Myocyte (in vitro differentiated cells): ENCODE measurements around the gene OR4C12. TPM values are rescaled to one million over a fixed set of nuclear protein-coding genes. Genes with fewer than 3 reads are reported as not detected.
"Not testable (repeated sequence)": the region's sequence is repeated elsewhere in the genome, so short reads cannot be mapped to it uniquely, and the experiment has no call there.

ENCODE experiments used
- DNase-seq: peaks from one replicate; pipeline ENCODE4 v3.0.0-alpha.2; 2012; ENCODE audit warnings: low read depth
- polyA plus RNA-seq: library from polyadenylated mRNA; unstranded; fragments of >200 nt; gene quantifications from one replicate; pipeline ENCODE4 v1.2.1, GENCODE V29; 2012; ENCODE audit warnings: missing spikeins
- total RNA-seq: library from RNA; depleted of rRNA; stranded (reverse); fragments of >200 nt; gene quantifications from 2 replicates; pipeline ENCODE4 v1.2.3, GENCODE V29; 2014

Gene OR4C12
- total RNA-seq, result not detected in 2 replicates
- polyA plus RNA-seq, result not detected

DNA sequence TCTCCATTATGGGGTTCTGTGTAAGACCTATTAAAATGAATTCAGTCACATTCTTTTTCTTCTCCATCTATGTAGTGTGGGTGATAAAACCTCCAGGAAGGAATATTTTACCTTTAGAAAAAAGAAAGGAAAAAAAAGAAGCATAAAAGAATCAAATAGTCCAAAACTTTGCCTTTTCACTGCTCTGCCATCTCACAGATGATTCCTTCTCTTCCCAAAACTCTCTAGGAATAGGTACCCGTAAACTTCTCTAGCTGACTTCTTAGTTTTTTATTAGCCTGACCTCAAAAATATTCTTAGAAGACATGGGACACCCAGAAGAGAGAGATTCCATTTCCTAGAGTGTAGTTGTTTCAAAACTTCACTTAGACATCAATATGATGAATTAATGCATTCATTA lies at the start of gene OR4C12:
TSS of gene OR4C12 (minus strand) at position 101 of the 400 bp plus-strand sequence. CDS start at position 67, 34 bp downstream.
- not testable (repeated sequence) for DNase-seq

DNA sequence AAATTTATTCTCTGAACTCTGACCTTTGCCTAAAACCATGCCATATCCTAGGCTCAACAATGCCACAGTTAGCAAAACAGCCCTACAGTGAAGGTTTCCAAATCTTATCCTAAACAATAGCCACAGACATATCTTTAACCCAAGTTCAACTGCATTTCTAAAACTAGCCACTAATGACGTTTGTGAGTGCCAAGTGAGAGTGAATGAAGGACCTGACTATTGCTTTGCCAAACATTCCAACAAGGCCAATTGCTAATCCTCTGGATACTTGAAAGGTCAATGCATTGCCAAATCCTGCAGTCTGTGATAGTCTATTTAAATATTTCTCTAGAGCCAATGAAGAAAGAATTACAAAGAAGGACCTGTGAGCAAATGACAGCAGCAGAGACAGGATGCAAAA lies 47.9 kb upstream of the OR4C12 start:
- no peak for DNase-seq

GRCh38 chr11:49995565-49995964 lies 13.2 kb upstream of the OR4C12 start:
- peak; percentile 37 for DNase-seq

- not testable (repeated sequence) for DNase-seq
Measured at GRCh38 chr11:49973439-49973838, 8.9 kb downstream of the OR4C12 start.

DNA sequence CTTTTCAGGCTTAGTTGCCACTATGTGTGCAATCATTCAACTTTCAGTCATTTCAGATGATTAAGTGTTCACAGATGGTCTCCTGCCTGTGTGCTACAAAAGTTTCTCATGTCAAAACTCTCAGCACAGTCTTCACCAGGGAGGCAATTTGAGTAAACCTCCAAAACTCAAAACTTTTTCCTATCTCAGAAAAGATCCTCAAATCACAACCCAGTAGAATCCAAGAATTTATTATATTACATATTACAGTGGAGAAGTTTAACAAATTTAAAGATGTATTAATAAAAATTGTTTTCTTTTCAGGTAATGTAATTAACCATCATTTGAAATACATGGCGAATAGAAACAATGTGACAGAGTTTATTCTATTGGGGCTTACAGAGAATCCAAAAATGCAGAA lies 30.2 kb downstream of the OR4C12 start, which contains the start of gene OR4C13:
TSS of gene OR4C13 (plus strand) at position 301 of the 400 bp plus-strand sequence. CDS start at position 333, 32 bp downstream.
- DNase-seq, result no peak

- DNase-seq, result not testable (repeated sequence)
Measured at GRCh38 chr11:49948701-49949100, 33.6 kb downstream of the OR4C12 start.

Other genes starting within 250 kb of the OR4C12 start
- gene OR4C13, start 30.1 kb downstream of the OR4C12 start, total RNA-seq, result not detected in 2 replicates
- gene OR4C45, start 50.3 kb upstream of the OR4C12 start, total RNA-seq, result not detected in 2 replicates